ENCODE data around the gene CPVL. TPM values are rescaled to one million over a fixed set of nuclear protein-coding genes. Genes with fewer than 3 reads are reported as not detected.

Gene CPVL
- total RNA-seq, 1 experiment from 2014 or later, result 10.3 TPM

DNA sequence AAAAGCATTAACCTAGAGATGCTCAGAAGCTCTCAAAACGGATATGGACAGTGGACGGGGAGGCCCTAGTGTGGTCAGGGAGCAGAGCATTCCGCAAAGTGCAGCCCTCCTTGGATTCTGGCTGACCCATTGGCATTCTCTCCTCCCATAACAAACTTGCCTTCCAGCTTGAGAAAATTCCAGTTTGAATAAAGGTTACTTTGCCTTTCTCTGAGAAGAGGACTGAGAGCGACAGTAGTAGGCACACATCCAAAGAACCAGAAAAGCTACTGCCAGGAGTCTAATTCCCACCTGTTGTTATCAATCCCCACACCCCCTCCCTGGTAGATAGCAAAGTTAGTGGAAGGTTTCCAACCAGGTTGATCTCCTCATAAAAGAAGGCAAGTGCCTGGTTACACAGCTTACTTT, 103.5 kb downstream of the CPVL start:
- H3K4me3 ChIP-seq (replicated peaks in 1 of 2; ENCODE audit: low read depth in 1 of 2, low read length in 2 of 2), result no peak overlapping the region
- no peaks in the 10 kb centered on the region for H3K27me3 ChIP-seq (ENCODE audit: insufficient read depth, low read length)
- RAD21 ChIA-PET (ENCODE audit: low non-redundant PET in 1 of 2, low total read pairs in 2 of 2, uncharacterized antibody in 2 of 2, unreplicated experiment in 2 of 2), result no interaction called here
- no peaks in the 10 kb centered on the region for H3K4me1 ChIP-seq (ENCODE audit: control insufficient read depth in 1 of 2, insufficient read depth in 2 of 2, low read length in 2 of 2)
- H3K9me2 ChIP-seq (ENCODE audit: insufficient read depth), result no peaks in the 10 kb centered on the region
- POLR2A ChIA-PET, result no interaction called here
- DNase-seq (ENCODE audit: low read depth, low spot score) (no peak), ATAC-seq (no peak)
- TF ChIP-seq ZFX (IDR thresholded peaks at IDR 0.05) (no peak), EZH2phosphoT487 (IDR thresholded peaks at IDR 0.05; ENCODE audit: borderline replicate concordance) (no peak), EGR1 (IDR thresholded peaks at IDR 0.05; ENCODE audit: low read depth) (no peak), EZH2 (IDR thresholded peaks at IDR 0.05) (no peak), YY1 (IDR thresholded peaks at IDR 0.05; ENCODE audit: extremely low read depth, insufficient replicate concordance, low read depth, low read length) (no peak), POLR2AphosphoS5 (IDR thresholded peaks at IDR 0.05; ENCODE audit: low read depth, low read length) (no peak), SIN3A (IDR thresholded peaks at IDR 0.05; ENCODE audit: low read depth) (no peak), CEBPB (IDR thresholded peaks at IDR 0.05; ENCODE audit: low read depth) (no peak), SRF (IDR thresholded peaks at IDR 0.05; ENCODE audit: low read depth) (no peak), JUND (IDR thresholded peaks at IDR 0.05) (no peak)
- TF ChIP-seq, protein P1, sequence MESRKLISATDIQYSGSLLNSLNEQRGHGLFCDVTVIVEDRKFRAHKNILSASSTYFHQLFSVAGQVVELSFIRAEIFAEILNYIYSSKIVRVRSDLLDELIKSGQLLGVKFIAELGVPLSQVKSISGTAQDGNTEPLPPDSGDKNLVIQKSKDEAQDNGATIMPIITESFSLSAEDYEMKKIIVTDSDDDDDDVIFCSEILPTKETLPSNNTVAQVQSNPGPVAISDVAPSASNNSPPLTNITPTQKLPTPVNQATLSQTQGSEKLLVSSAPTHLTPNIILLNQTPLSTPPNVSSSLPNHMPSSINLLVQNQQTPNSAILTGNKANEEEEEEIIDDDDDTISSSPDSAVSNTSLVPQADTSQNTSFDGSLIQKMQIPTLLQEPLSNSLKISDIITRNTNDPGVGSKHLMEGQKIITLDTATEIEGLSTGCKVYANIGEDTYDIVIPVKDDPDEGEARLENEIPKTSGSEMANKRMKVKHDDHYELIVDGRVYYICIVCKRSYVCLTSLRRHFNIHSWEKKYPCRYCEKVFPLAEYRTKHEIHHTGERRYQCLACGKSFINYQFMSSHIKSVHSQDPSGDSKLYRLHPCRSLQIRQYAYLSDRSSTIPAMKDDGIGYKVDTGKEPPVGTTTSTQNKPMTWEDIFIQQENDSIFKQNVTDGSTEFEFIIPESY (IDR thresholded peaks at IDR 0.05; ENCODE audit: extremely low read depth, insufficient replicate concordance, low read length), result no peak
- TF ChIP-seq, protein P2, sequence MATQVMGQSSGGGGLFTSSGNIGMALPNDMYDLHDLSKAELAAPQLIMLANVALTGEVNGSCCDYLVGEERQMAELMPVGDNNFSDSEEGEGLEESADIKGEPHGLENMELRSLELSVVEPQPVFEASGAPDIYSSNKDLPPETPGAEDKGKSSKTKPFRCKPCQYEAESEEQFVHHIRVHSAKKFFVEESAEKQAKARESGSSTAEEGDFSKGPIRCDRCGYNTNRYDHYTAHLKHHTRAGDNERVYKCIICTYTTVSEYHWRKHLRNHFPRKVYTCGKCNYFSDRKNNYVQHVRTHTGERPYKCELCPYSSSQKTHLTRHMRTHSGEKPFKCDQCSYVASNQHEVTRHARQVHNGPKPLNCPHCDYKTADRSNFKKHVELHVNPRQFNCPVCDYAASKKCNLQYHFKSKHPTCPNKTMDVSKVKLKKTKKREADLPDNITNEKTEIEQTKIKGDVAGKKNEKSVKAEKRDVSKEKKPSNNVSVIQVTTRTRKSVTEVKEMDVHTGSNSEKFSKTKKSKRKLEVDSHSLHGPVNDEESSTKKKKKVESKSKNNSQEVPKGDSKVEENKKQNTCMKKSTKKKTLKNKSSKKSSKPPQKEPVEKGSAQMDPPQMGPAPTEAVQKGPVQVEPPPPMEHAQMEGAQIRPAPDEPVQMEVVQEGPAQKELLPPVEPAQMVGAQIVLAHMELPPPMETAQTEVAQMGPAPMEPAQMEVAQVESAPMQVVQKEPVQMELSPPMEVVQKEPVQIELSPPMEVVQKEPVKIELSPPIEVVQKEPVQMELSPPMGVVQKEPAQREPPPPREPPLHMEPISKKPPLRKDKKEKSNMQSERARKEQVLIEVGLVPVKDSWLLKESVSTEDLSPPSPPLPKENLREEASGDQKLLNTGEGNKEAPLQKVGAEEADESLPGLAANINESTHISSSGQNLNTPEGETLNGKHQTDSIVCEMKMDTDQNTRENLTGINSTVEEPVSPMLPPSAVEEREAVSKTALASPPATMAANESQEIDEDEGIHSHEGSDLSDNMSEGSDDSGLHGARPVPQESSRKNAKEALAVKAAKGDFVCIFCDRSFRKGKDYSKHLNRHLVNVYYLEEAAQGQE (IDR thresholded peaks at IDR 0.05; ENCODE audit: low read depth), result no peak
- TF ChIP-seq, protein P3, sequence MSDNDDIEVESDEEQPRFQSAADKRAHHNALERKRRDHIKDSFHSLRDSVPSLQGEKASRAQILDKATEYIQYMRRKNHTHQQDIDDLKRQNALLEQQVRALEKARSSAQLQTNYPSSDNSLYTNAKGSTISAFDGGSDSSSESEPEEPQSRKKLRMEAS (IDR thresholded peaks at IDR 0.05), result no peak
- H3K36me3 ChIP-seq (ENCODE audit: control insufficient read depth in 1 of 2, insufficient read depth in 2 of 2, low read length in 2 of 2), result no peaks in the 10 kb centered on the region
- no peaks in the 10 kb centered on the region for H4K20me1 ChIP-seq (ENCODE audit: insufficient read depth)
- no peak overlapping the region for H2AFZ ChIP-seq (ENCODE audit: low read depth, low read length, poor library complexity, severe bottlenecking)
- no peak overlapping the region for H3K4me2 ChIP-seq (ENCODE audit: low read length)
- no peak overlapping the region for H3K9ac ChIP-seq (ENCODE audit: low read length)
- CTCF ChIA-PET, result interaction anchor here (1.4 kb wide), 1 partner anchor 366 kb away, joined by 3 read pairs; no protein-coding TSS in a partner anchor
- intact Hi-C loops (cut with micrococcal nuclease), result no loop called here
- no peak overlapping the region for H3K27ac ChIP-seq (ENCODE audit: low read depth, low read length)
- BruUV-seq (replicated peaks), result no TSS peak
- H3K79me2 ChIP-seq (ENCODE audit: insufficient read depth, low read length), result no peaks in the 10 kb centered on the region
- no peaks in the 10 kb centered on the region for H3K9me3 ChIP-seq (ENCODE audit: control insufficient read depth in 1 of 2, insufficient read depth in 1 of 2, low read depth in 1 of 2, low read length in 2 of 2)
